Measurements from ENCODE around the gene THUMPD2. TPM values are rescaled to one million over a fixed set of nuclear protein-coding genes. Genes with fewer than 3 reads are reported as not detected.

The THUMPD2 gene
- total RNA-seq, 1 donor from 2014 or later, result 10.3 TPM

DNA sequence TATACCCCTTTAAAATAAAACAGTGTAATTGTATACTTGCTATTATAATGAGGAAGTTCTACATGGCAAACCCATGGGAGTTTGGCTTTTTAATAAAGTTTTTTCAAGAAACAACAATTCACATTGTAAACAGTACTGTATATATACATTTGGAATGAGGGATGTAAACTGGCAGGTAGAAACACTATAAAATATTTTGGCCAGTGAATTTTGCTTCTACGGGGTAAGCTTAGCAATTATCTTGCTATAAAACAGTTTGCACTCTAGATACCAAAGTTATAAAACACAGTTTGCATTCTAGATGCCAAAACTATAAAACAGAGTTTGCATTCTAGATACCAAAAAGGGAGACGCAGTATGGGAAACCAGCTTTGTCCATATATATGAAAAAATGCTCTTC is 16.6 kb downstream of the THUMPD2 start:
- no peak for DNase-seq (ENCODE audit: extremely low spot score in 2 of 2)
- Histone ChIP-seq H3K9me3 (no peaks in the 10 kb centered on the region), H3K4me1 (peaks cover 6% of the 10 kb centered on the region), H3K27me3 (no peaks in the 10 kb centered on the region), H3K27ac (no peak overlapping the region), H3K4me3 (no peak overlapping the region), H3K36me3 (peaks cover 0 to 27% of the 10 kb centered on the region in 2 donors)
- TF ChIP-seq POLR2A (IDR thresholded peaks at IDR 0.05), result no peak
- TF ChIP-seq CTCF (IDR thresholded peaks at IDR 0.05), result no peak
- no peak for TF ChIP-seq POLR2AphosphoS5 (IDR thresholded peaks at IDR 0.05; ENCODE audit: insufficient read depth in 1 of 2, low read depth in 1 of 2)
- intact Hi-C loops (cut with DNase I), result no loop called here

GRCh38 chr2:39757156-39757555 is 21.9 kb downstream of the THUMPD2 start:
- intact Hi-C loops (cut with DNase I), result no loop called here
- Histone ChIP-seq H3K4me3 (no peak overlapping the region), H3K4me1 (no peaks in the 10 kb centered on the region), H3K9me3 (no peaks in the 10 kb centered on the region), H3K27me3 (no peaks in the 10 kb centered on the region), H3K27ac (no peak overlapping the region), H3K36me3 (peaks cover 0 to 56% of the 10 kb centered on the region in 2 donors)
- DNase-seq (ENCODE audit: extremely low spot score in 2 of 2), result no peak
- TF ChIP-seq CTCF (IDR thresholded peaks at IDR 0.05), result no peak
- TF ChIP-seq POLR2A (IDR thresholded peaks at IDR 0.05), result no peak
- TF ChIP-seq POLR2AphosphoS5 (IDR thresholded peaks at IDR 0.05; ENCODE audit: insufficient read depth in 1 of 2, low read depth in 1 of 2), result no peak

DNA sequence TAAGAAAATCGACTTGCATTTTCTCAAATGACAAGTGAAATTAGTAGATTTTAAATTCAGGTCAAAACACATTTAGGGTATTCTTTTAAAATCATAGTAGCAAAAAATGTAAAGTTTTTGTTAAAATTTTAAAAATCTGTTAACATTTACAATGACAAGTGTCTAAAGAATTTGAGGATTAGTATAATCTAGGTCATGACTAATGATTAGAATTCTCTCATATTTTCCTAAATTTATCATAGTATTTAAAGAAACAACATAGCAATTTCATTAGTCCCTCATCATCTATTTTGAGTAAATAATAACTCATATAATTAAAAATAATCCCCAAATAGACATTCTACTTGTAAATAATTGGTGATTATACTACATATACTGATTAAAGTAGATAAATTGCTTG is 23.6 kb downstream of the THUMPD2 start:
- intact Hi-C loops (cut with DNase I), result no loop called here
- DNase-seq (ENCODE audit: extremely low spot score in 2 of 2), result no peak
- H3K27me3 ChIP-seq, result no peaks in the 10 kb centered on the region
- TF ChIP-seq POLR2A (IDR thresholded peaks at IDR 0.05) (no peak), CTCF (IDR thresholded peaks at IDR 0.05) (no peak), POLR2AphosphoS5 (IDR thresholded peaks at IDR 0.05; ENCODE audit: insufficient read depth in 1 of 2, low read depth in 1 of 2) (no peak)
- no peak overlapping the region for H3K27ac ChIP-seq
- H3K9me3 ChIP-seq, result no peaks in the 10 kb centered on the region
- H3K4me3 ChIP-seq, result no peak overlapping the region
- H3K4me1 ChIP-seq, result no peaks in the 10 kb centered on the region
- H3K36me3 ChIP-seq, result peaks cover 0 to 68% of the 10 kb centered on the region in 2 donors

GRCh38 chr2:39743269-39743776 is 35.7 kb downstream of the THUMPD2 start:
- Histone ChIP-seq H3K27me3 (no peaks in the 10 kb centered on the region), H3K4me3 (no peak overlapping the region), H3K27ac (no peak overlapping the region), H3K4me1 (no peaks in the 10 kb centered on the region), H3K36me3 (peaks cover 0 to 31% of the 10 kb centered on the region in 2 donors), H3K9me3 (no peaks in the 10 kb centered on the region)
- DNase-seq (ENCODE audit: extremely low spot score in 2 of 2), result no peak
- intact Hi-C loops (cut with DNase I), result no loop called here
- TF ChIP-seq POLR2AphosphoS5 (IDR thresholded peaks at IDR 0.05; ENCODE audit: insufficient read depth in 1 of 2, low read depth in 1 of 2) (no peak), POLR2A (IDR thresholded peaks at IDR 0.05) (no peak)

- H3K27me3 ChIP-seq, result no peaks in the 10 kb centered on the region
- no peak overlapping the region for H3K4me3 ChIP-seq
- no peak overlapping the region for H3K27ac ChIP-seq
- no peaks in the 10 kb centered on the region for H3K9me3 ChIP-seq
- DNase-seq (ENCODE audit: extremely low spot score in 2 of 2), result no peak
- no peak for TF ChIP-seq CTCF (IDR thresholded peaks at IDR 0.05)
- TF ChIP-seq POLR2A (IDR thresholded peaks at IDR 0.05), result no peak
- no peak for TF ChIP-seq POLR2AphosphoS5 (IDR thresholded peaks at IDR 0.05; ENCODE audit: insufficient read depth in 1 of 2, low read depth in 1 of 2)
- no peaks in the 10 kb centered on the region for H3K4me1 ChIP-seq
- intact Hi-C loops (cut with DNase I), result no loop called here
- H3K36me3 ChIP-seq, result peaks cover under 1 to 43% of the 10 kb centered on the region in 2 donors
Observed at GRCh38 chr2:39741871-39742270, 37.2 kb downstream of the THUMPD2 start.
